GM23338 (cell line): ENCODE results near the gene TMEM178B. TPM values are rescaled to one million over a fixed set of nuclear protein-coding genes. Genes with fewer than 3 reads are reported as not detected.

ENCODE experiments used
- ATAC-seq: fragments of 200-7000 bp; cut with Tn5 transposase; 3 replicates; pipeline ENCODE4 v1.9.1; 2020
- DNase-seq: peaks from one replicate; pipeline ENCODE4 v3.0.0-alpha.2; 2015; ENCODE audit warnings: low spot score
- H2AFZ ChIP-seq: fragments of 200-600 bp; sonication (generic); 2 replicates; pipeline ENCODE4 v1.8.0; 2016; ENCODE audit warnings: antibody characterized with exemption, mild to moderate bottlenecking, moderate library complexity
- H3F3A ChIP-seq: fragments of 200-600 bp; sonication (generic); replicated peaks from 2 replicates; pipeline ENCODE4 v1.8.0; 2017; ENCODE audit warnings: antibody characterized with exemption, mixed run types, low read depth
- H3K27ac ChIP-seq: fragments of 200-600 bp; sonication (generic); 2 replicates; pipeline ENCODE4 v1.6.1; 2016; ENCODE audit warnings: low read depth
- H3K27me3 ChIP-seq: fragments of 200-600 bp; sonication (generic); 2 replicates; pipeline ENCODE4 v1.8.0; 2016; ENCODE audit warnings: mild to moderate bottlenecking, mixed run types, moderate library complexity; ENCODE audit not compliant: insufficient read depth
- H3K36me3 ChIP-seq: fragments of 200-600 bp; sonication (generic); 2 replicates; pipeline ENCODE4 v1.8.0; 2016; ENCODE audit warnings: mild to moderate bottlenecking; ENCODE audit not compliant: insufficient read depth
- H3K4me1 ChIP-seq: fragments of 200-600 bp; sonication (generic); 2 replicates; pipeline ENCODE4 v1.8.0; 2016; ENCODE audit warnings: mild to moderate bottlenecking, moderate library complexity; ENCODE audit not compliant: insufficient read depth
- H3K4me2 ChIP-seq: fragments of 200-600 bp; sonication (generic); 2 replicates; pipeline ENCODE4 v1.7.1; 2017; ENCODE audit warnings: mixed run types
- H3K4me3 ChIP-seq: fragments of 200-600 bp; sonication (generic); 2 replicates; pipeline ENCODE4 v1.6.1; 2016; ENCODE audit warnings: mixed run types
- H3K79me2 ChIP-seq: fragments of 200-600 bp; sonication (generic); replicated peaks from 2 replicates; pipeline ENCODE4 v1.8.0; 2017; ENCODE audit warnings: mild to moderate bottlenecking; ENCODE audit not compliant: insufficient read depth
- H3K9me2 ChIP-seq: fragments of 200-600 bp; sonication (generic); 2 replicates; pipeline ENCODE4 v1.8.0; 2017; ENCODE audit not compliant: insufficient read depth
- H4K20me1 ChIP-seq: fragments of 200-600 bp; sonication (generic); replicated peaks from 2 replicates; pipeline ENCODE4 v1.8.0; 2017; ENCODE audit warnings: mild to moderate bottlenecking; ENCODE audit not compliant: insufficient read depth
- H3K27ac Mint-ChIP-seq: 2 replicates; pipeline ENCODE4 v1.8.0; 2020; ENCODE audit warnings: inconsistent platforms, mild to moderate bottlenecking, moderate library complexity, mixed read lengths
- H3K27me3 Mint-ChIP-seq: 3 replicates; pipeline ENCODE4 v1.8.0; 2022; ENCODE audit warnings: low read depth, mild to moderate bottlenecking, moderate library complexity, mixed read lengths, inconsistent platforms; ENCODE audit not compliant: insufficient read depth, poor library complexity
- H3K36me3 Mint-ChIP-seq: 3 replicates; pipeline ENCODE4 v1.8.0; 2021; ENCODE audit warnings: low read depth, mild to moderate bottlenecking, inconsistent platforms, moderate library complexity, mixed read lengths
- H3K4me1 Mint-ChIP-seq: 3 replicates; pipeline ENCODE4 v1.8.0; 2020; ENCODE audit warnings: mild to moderate bottlenecking, inconsistent platforms, mixed read lengths
- H3K4me3 Mint-ChIP-seq: 3 replicates; pipeline ENCODE4 v1.8.0; 2021; ENCODE audit warnings: moderate library complexity, mild to moderate bottlenecking, inconsistent platforms, mixed read lengths
- H3K9me3 Mint-ChIP-seq: 3 replicates; pipeline ENCODE4 v1.8.0; 2020; ENCODE audit warnings: moderate library complexity, mild to moderate bottlenecking, inconsistent platforms, mixed read lengths
- CREB1 ChIP-seq: fragments of 250-450 bp; sonication (Bioruptor Pico); IDR thresholded peaks from 2 replicates; pipeline ENCODE4 v1.5.0; 2020; ENCODE audit warnings: low read depth, mild to moderate bottlenecking, moderate library complexity
- EZH2phosphoT487 ChIP-seq: fragments of 200-600 bp; sonication (generic); IDR thresholded peaks from one replicate; pipeline ENCODE4 v1.8.1; 2018; ENCODE audit warnings: antibody characterized with exemption; ENCODE audit not compliant: unreplicated experiment
- JUNB ChIP-seq: IDR thresholded peaks from one replicate; pipeline ENCODE4 v1.6.1; 2016; ENCODE audit warnings: antibody characterized with exemption; ENCODE audit not compliant: unreplicated experiment
- NANOG ChIP-seq: IDR thresholded peaks from 2 replicates; pipeline ENCODE4 v1.6.1; 2016; ENCODE audit warnings: antibody characterized with exemption, borderline replicate concordance
- STAT1 ChIP-seq: IDR thresholded peaks from one replicate; pipeline ENCODE4 v1.6.1; 2016; ENCODE audit warnings: antibody characterized with exemption; ENCODE audit not compliant: unreplicated experiment
- polyA plus RNA-seq: library from polyadenylated mRNA; unstranded; fragments of >200 nt; fragmentation: Nextera tagmentation; extraction: Ambion mirVana; gene quantifications from 2 replicates; pipeline ENCODE4 v1.2.1, GENCODE V29; 2016
- total RNA-seq: library from RNA; depleted of rRNA; stranded (reverse); fragments of >200 nt; shearing (Covaris generic); gene quantifications from 2 replicates; pipeline ENCODE4 v1.2.3, GENCODE V29; 2014
- TF ChIP-seq, protein P1 (sequence below): fragments of 250-450 bp; sonication (Bioruptor Pico); IDR thresholded peaks from 2 replicates; pipeline ENCODE4 v1.5.0; 2020; ENCODE audit warnings: mild to moderate bottlenecking, moderate library complexity
- TF ChIP-seq, protein P2 (sequence below): IDR thresholded peaks from 2 replicates; pipeline ENCODE4 v1.6.1; 2016; ENCODE audit warnings: antibody characterized with exemption
- TF ChIP-seq, protein P3 (sequence below), 2 experiments: fragments of 200-600 bp in 1 of 2; sonication (generic) in 1 of 2; conservative IDR thresholded peaks; 2 replicates each; pipeline versions ENCODE4 v1.5.1 to v1.6.1; 2016 to 2017; ENCODE audit warnings: antibody characterized with exemption in 2 of 2, low read depth in 2 of 2, mild to moderate bottlenecking in 2 of 2, moderate library complexity in 1 of 2
- TF ChIP-seq, protein P4 (sequence below): IDR thresholded peaks from one replicate; pipeline ENCODE4 v1.6.1; 2018; ENCODE audit warnings: antibody characterized with exemption; ENCODE audit not compliant: unreplicated experiment

TMEM178B gene
- total and polyA plus RNA-seq, 2 experiments from 2014 or later, result 4.9 to 15.6 TPM

DNA sequence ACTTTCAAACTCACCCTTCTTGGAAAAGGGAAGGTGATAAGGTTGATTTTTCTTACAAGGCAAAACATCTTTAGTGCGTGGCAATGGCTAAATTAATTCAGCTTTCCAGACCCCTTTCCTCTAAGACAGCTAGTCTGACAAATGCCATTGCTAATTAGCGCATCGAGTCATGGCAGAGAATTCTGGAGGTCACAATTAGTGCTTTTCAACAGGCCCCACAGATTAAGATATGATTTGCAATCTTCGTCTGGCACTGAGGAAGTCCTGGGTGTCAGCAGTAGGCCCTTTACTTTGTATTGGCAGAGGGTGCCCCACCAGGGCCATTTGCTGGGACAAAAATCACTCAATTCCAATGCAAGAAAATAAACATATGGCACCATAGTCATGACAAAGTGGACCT lies 288.1 kb downstream of the TMEM178B start (continued):
- TF ChIP-seq, protein P1, sequence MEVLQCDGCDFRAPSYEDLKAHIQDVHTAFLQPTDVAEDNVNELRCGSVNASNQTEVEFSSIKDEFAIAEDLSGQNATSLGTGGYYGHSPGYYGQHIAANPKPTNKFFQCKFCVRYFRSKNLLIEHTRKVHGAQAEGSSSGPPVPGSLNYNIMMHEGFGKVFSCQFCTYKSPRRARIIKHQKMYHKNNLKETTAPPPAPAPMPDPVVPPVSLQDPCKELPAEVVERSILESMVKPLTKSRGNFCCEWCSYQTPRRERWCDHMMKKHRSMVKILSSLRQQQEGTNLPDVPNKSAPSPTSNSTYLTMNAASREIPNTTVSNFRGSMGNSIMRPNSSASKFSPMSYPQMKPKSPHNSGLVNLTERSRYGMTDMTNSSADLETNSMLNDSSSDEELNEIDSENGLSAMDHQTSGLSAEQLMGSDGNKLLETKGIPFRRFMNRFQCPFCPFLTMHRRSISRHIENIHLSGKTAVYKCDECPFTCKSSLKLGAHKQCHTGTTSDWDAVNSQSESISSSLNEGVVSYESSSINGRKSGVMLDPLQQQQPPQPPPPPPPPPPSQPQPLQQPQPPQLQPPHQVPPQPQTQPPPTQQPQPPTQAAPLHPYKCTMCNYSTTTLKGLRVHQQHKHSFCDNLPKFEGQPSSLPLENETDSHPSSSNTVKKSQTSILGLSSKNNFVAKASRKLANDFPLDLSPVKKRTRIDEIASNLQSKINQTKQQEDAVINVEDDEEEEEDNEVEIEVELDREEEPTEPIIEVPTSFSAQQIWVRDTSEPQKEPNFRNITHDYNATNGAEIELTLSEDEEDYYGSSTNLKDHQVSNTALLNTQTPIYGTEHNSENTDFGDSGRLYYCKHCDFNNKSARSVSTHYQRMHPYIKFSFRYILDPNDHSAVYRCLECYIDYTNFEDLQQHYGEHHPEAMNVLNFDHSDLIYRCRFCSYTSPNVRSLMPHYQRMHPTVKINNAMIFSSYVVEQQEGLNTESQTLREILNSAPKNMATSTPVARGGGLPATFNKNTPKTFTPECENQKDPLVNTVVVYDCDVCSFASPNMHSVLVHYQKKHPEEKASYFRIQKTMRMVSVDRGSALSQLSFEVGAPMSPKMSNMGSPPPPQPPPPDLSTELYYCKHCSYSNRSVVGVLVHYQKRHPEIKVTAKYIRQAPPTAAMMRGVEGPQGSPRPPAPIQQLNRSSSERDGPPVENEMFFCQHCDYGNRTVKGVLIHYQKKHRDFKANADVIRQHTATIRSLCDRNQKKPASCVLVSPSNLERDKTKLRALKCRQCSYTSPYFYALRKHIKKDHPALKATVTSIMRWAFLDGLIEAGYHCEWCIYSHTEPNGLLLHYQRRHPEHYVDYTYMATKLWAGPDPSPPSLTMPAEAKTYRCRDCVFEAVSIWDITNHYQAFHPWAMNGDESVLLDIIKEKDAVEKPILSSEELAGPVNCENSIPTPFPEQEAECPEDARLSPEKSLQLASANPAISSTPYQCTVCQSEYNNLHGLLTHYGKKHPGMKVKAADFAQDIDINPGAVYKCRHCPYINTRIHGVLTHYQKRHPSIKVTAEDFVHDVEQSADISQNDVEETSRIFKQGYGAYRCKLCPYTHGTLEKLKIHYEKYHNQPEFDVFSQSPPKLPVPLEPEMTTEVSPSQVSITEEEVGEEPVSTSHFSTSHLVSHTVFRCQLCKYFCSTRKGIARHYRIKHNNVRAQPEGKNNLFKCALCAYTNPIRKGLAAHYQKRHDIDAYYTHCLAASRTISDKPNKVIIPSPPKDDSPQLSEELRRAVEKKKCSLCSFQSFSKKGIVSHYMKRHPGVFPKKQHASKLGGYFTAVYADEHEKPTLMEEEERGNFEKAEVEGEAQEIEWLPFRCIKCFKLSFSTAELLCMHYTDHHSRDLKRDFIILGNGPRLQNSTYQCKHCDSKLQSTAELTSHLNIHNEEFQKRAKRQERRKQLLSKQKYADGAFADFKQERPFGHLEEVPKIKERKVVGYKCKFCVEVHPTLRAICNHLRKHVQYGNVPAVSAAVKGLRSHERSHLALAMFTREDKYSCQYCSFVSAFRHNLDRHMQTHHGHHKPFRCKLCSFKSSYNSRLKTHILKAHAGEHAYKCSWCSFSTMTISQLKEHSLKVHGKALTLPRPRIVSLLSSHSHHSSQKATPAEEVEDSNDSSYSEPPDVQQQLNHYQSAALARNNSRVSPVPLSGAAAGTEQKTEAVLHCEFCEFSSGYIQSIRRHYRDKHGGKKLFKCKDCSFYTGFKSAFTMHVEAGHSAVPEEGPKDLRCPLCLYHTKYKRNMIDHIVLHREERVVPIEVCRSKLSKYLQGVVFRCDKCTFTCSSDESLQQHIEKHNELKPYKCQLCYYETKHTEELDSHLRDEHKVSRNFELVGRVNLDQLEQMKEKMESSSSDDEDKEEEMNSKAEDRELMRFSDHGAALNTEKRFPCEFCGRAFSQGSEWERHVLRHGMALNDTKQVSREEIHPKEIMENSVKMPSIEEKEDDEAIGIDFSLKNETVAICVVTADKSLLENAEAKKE (CRISPR knock-in tag), result no peak
- no peak for TF ChIP-seq JUNB
- TF ChIP-seq, protein P2, sequence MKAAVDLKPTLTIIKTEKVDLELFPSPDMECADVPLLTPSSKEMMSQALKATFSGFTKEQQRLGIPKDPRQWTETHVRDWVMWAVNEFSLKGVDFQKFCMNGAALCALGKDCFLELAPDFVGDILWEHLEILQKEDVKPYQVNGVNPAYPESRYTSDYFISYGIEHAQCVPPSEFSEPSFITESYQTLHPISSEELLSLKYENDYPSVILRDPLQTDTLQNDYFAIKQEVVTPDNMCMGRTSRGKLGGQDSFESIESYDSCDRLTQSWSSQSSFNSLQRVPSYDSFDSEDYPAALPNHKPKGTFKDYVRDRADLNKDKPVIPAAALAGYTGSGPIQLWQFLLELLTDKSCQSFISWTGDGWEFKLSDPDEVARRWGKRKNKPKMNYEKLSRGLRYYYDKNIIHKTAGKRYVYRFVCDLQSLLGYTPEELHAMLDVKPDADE, result no peak
- no peak for TF ChIP-seq EZH2phosphoT487

DNA sequence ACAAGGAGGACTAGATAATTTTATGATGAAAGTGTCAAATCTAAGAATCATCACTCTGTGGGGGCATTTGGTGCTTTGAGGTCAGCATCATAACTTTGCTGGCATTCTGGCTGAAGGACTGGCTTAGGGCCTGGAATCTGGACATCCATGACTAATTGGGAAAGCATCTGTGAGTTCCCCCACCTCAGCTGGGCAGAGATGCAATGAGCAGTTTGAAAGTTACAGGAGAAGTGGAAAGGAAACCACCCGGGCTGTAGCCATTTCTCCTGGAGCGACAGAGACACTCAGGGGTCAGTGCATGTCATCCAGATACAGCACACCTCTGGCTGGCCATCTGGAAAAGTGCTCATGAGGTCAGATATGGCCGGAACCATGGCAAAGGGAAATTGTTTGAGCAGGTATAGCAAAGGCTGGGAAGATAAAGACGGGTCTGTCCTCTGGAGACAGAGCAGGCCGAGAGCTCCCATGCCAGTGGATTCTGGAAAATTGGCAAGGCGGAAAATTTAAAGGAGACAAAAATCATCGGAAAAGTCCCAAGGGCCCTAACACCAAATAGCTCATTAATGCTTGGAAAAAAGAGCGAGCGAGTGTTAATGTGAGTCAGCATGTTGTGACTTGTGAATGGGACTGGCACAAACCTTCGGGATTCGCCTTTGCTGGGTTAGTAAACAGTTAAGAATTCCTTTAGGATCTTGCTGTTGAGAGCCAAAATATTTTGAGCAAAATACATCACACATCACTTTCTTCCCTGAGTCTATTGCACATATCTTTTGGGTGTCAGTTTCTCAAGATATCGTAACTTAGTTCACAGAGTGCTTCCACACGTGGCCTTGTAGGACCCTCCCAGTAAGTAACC lies 288.9 kb downstream of the TMEM178B start:
- ATAC-seq, result no peak
- H3K27ac Mint-ChIP-seq, result peak overlapping the region; percentile 58
- no peak overlapping the region for H3K27ac ChIP-seq
- TF ChIP-seq JUNB (no peak), CREB1 (CRISPR knock-in tag) (no peak), STAT1 (no peak), NANOG (no peak), EZH2phosphoT487 (no peak)
- TF ChIP-seq, protein P3, sequence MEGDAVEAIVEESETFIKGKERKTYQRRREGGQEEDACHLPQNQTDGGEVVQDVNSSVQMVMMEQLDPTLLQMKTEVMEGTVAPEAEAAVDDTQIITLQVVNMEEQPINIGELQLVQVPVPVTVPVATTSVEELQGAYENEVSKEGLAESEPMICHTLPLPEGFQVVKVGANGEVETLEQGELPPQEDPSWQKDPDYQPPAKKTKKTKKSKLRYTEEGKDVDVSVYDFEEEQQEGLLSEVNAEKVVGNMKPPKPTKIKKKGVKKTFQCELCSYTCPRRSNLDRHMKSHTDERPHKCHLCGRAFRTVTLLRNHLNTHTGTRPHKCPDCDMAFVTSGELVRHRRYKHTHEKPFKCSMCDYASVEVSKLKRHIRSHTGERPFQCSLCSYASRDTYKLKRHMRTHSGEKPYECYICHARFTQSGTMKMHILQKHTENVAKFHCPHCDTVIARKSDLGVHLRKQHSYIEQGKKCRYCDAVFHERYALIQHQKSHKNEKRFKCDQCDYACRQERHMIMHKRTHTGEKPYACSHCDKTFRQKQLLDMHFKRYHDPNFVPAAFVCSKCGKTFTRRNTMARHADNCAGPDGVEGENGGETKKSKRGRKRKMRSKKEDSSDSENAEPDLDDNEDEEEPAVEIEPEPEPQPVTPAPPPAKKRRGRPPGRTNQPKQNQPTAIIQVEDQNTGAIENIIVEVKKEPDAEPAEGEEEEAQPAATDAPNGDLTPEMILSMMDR (conservative IDR thresholded peaks at IDR 0.05; ENCODE audit: low read depth in 2 of 2), result no peak
- TF ChIP-seq, protein P4, sequence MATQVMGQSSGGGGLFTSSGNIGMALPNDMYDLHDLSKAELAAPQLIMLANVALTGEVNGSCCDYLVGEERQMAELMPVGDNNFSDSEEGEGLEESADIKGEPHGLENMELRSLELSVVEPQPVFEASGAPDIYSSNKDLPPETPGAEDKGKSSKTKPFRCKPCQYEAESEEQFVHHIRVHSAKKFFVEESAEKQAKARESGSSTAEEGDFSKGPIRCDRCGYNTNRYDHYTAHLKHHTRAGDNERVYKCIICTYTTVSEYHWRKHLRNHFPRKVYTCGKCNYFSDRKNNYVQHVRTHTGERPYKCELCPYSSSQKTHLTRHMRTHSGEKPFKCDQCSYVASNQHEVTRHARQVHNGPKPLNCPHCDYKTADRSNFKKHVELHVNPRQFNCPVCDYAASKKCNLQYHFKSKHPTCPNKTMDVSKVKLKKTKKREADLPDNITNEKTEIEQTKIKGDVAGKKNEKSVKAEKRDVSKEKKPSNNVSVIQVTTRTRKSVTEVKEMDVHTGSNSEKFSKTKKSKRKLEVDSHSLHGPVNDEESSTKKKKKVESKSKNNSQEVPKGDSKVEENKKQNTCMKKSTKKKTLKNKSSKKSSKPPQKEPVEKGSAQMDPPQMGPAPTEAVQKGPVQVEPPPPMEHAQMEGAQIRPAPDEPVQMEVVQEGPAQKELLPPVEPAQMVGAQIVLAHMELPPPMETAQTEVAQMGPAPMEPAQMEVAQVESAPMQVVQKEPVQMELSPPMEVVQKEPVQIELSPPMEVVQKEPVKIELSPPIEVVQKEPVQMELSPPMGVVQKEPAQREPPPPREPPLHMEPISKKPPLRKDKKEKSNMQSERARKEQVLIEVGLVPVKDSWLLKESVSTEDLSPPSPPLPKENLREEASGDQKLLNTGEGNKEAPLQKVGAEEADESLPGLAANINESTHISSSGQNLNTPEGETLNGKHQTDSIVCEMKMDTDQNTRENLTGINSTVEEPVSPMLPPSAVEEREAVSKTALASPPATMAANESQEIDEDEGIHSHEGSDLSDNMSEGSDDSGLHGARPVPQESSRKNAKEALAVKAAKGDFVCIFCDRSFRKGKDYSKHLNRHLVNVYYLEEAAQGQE, result no peak
- TF ChIP-seq, protein P2, result no peak

More for the DNA sequence above, 288.9 kb downstream of the TMEM178B start:
- Histone ChIP-seq H2AFZ (no peak overlapping the region), H3K36me3 (no peaks in the 10 kb centered on the region; the same call in 1 of the 2 replicates), H3K4me1 (peaks cover 27% of the 10 kb centered on the region), H3K79me2 (0 out of 2 replicates have a peak, but pooled peaks cover under 1% of the 10 kb centered on the region), H3K4me3 (no peak overlapping the region), H3K9me2 (no peaks in the 10 kb centered on the region), H3F3A (no peaks in the 10 kb centered on the region), H3K4me2 (no peak overlapping the region), H3K27me3 (no peaks in the 10 kb centered on the region), H4K20me1 (no peaks in the 10 kb centered on the region)
- Mint-ChIP-seq H3K9me3 (no peaks in the 10 kb centered on the region), H3K27me3 (peaks cover 6% of the 10 kb centered on the region), H3K36me3 (no peaks in the 10 kb centered on the region), H3K4me3 (no peak overlapping the region), H3K4me1 (peaks cover 33% of the 10 kb centered on the region)
- DNase-seq, result no peak
